IPS-18c (cell line): ENCODE data around the gene TSEN54.

Experiments used
- H3K4me3 ChIP-seq: 2 replicates; pipeline ENCODE4 v1.7.0; 2013; ENCODE audit warnings: low read depth, mild to moderate bottlenecking, low read length, moderate library complexity; ENCODE audit not compliant: insufficient read depth
- H3K9me3 ChIP-seq: one replicate; pipeline ENCODE4 v1.6.1; 2013; ENCODE audit warnings: mild to moderate bottlenecking, low read length, moderate library complexity; ENCODE audit not compliant: control insufficient read depth, insufficient read depth

Gene TSEN54

GRCh38 chr17:75547091-75547490 lies 30.8 kb downstream of the TSEN54 start:
- no peaks in the 10 kb centered on the region for H3K9me3 ChIP-seq
- H3K4me3 ChIP-seq: no peak overlapping the region

DNA sequence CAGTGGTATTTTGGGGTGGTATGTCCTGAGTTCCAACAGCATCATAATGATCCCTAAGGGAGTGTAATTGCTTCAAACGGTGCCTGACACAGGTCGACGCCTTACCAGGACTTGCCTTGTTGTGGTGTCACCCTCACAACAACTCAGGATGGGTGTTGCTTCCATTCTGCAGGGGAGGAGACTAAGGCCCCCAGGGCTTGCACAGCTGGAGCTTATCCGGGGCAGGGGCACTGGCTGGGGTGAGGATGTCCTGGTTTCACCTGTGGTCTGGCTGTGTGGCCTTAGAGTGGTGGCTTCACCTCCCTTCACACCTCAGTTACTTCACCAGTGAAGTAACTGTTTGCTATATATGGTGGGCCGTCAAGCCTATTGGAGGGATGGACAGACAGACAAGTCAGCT lies 32.5 kb downstream of the TSEN54 start:
- no peak overlapping the region for H3K4me3 ChIP-seq
- no peaks in the 10 kb centered on the region for H3K9me3 ChIP-seq

GRCh38 chr17:75549246-75550138 lies 33.2 kb downstream of the TSEN54 start:
- no peak overlapping the region; the same call in 1 of the 2 replicates for H3K4me3 ChIP-seq
- H3K9me3 ChIP-seq: no peaks in the 10 kb centered on the region

GRCh38 chr17:75550139-75550465 lies 33.8 kb downstream of the TSEN54 start:
- Histone ChIP-seq H3K4me3 (no peak overlapping the region; the same call in 1 of the 2 replicates), H3K9me3 (no peaks in the 10 kb centered on the region)

- Histone ChIP-seq H3K9me3 (peaks cover 2% of the 10 kb centered on the region), H3K4me3 (peak overlapping the region; percentile 20; the same call in 1 of the 2 replicates)
These were observed 34.9 kb downstream of the TSEN54 start for GRCh38 chr17:75551266-75551665.

DNA sequence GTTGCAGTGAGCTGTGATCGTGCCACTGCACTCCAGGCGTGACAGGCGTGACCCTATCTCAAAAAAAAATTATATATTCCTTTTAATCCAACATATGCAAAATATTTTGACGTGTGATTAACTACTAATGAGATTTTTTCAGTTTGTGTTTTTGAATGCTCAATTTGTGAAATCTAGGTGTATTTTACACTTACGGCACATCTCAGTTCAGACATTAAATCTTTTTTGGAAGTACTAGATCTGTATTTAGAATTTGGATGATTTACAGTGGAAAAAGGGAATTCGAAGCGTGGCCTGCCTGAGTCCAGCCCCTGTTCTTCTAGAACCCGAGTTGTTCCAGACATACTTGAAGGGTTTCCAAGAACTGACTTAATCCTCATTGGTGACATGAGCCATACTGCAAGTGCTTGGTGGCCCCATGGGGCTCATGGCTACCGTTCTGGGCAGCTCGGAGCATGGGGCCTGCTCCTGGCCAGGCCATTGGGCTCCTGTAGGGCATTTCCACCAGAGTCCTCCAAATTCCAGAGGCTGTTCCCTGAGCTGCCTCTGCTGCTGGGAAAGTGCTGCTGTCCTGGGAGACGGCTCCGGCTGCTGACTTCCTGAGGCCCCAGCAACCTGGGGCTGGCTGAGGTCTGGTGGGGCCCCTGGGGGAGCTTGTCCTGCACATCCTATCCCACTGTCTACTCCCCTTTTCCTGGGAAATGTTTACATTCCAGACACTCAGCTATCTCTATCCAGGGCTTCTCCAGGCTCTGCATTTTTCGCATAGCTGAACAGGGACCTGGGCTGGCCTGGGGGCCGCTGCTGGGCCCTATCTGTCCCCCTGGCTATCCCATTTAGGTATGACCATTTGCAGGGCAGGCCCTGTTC lies 36.3 kb downstream of the TSEN54 start:
- H3K4me3 ChIP-seq: no peak overlapping the region

DNA sequence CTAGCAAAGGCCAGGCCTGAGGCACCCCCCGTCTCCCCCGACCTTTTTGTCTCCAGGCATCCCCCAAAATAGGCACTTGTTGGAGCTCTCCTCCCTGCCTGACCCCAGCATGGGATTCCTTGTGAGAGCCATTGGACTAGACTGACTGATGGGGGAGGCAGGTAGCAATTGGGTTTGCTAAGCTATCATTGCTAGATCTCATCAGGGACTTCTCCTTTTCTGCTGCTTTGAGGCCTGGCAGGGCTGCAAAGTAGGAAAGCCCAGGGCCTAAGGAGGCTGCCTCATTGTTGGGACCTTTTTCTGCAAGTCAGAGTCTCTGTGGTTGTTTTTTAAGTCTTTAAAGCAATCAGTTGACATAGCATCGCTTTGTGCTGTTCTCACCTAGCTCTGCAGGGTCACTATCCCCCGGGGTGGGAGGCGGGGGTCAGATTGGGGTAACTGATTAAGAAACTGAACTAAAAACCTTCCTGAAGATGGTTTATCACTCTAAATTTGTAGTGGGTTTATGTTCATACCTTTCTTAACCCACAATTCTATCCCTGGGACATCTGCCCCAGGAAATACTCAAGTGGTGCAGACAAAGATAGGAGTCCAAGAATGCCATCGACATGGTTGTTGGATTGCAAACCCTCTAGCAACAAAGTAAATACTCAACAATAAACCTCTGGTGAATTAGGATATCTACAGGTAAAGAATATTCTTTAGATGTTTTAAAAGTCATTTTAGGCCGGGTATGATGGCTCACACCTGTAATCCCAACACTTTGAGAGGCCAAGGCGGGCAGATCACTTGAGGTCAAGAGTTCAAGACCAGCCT lies 37.2 kb downstream of the TSEN54 start:
- Histone ChIP-seq H3K4me3 (no peak overlapping the region), H3K9me3 (peaks cover 2% of the 10 kb centered on the region)

More for the DNA sequence above, 36.3 kb downstream of the TSEN54 start:
- peaks cover 2% of the 10 kb centered on the region for H3K9me3 ChIP-seq

DNA sequence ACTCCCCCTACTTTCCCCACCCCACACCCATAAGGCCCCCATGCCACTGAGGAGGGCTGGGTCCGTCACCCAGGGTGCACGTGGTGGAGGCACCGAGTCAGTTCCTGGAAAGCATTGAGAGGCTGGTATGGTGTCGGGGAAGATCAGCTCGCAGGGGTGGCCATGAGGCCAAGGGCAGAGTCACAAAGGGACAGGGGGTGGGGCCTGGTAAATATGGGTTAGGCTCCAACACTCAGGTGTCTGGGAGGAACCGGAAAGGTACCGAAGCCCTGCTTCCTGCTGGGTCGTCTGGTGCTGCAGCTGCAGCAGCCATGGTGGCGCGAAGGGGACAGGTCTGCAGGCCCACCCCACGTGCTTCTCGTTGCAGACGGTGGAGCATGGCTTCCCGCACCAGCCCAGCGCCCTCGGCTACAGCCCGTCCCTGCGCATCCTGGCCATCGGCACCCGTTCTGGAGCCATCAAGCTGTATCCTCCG lies 39.4 kb downstream of the TSEN54 start:
- peaks cover 2% of the 10 kb centered on the region for H3K9me3 ChIP-seq
- H3K4me3 ChIP-seq: no peak overlapping the region

DNA sequence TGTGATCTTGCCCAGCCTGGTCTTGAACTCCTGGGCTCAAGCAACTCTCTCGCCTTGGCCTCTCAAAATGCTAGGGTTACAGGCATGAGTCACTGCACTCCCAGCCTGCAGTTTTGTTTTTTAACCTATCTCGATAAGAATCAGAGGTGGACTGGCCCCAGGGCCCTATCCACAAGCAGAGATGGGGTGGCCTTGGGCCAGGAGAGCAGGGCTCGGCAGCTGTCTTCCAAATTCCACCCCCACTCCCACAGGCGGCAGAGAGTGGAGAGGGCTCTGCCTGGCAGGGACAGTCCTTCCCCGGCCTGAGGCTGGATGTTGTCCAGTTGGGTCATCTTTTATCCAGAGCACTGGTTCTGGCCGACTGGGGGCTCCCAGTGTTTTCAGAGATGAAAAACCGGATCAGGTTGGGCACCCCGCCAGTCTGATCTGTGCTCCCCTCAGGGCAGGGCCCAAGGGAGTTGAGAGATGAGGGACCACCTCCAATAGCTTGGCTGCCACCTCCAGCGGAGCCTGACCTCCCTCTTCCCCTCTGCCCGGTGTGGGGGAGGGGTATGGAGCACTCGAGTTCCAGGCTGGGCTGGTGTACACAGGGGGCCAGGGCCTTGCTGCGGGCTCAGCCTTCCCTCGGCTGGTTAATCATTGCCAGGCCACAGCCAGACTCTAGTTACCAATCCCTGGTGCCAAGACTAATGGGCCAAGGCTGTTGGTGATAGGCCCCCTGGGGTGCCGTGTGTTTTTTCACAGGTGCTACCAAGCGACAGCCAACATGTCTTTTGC lies 40.9 kb downstream of the TSEN54 start:
- no peak overlapping the region for H3K4me3 ChIP-seq
- H3K9me3 ChIP-seq: peaks cover 2% of the 10 kb centered on the region

GRCh38 chr17:75557852-75558665 lies 41.7 kb downstream of the TSEN54 start:
- Histone ChIP-seq H3K4me3 (no peak overlapping the region), H3K9me3 (peaks cover 2% of the 10 kb centered on the region)

DNA sequence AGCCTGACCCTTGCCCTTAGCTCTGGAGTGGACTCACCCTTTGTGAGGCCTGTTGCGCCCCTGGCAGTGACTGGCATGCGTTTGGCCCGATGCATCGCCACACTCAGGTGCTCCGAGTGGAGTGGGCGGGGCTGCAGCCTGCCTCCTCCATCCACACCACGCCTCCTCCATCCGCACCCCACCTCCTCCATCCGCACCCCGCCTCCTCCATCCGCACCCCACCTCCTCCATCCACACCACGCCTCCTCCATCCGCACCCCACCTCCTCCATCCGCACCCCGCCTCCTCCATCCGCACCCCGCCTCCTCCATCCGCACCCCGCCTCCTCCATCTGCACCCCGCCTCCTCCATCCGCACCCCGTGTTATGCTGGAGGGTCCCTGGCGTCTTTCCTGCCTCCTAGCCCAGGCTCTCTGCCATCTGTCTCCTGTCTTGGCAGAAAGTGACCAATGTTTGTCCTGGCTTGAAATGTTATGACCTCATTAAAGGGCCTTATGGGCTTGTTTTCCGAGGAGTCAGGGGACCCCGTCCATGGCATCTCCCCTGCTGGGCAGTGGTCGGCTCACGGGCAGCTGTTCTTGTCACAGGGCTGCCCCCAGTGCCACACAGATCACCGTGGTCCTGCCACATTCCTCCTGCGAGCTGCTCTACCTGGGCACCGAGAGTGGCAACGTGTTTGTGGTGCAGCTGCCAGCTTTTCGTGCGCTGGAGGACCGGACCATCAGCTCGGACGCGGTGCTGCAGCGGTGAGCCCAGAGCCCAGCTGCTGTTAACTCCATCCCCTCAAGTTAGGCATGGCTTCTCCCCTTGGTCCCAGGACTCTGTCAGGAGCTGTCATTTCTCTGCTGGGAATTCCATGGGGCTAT lies 42.6 kb downstream of the TSEN54 start:
- H3K4me3 ChIP-seq: no peak overlapping the region
- H3K9me3 ChIP-seq: peaks cover 2% of the 10 kb centered on the region

DNA sequence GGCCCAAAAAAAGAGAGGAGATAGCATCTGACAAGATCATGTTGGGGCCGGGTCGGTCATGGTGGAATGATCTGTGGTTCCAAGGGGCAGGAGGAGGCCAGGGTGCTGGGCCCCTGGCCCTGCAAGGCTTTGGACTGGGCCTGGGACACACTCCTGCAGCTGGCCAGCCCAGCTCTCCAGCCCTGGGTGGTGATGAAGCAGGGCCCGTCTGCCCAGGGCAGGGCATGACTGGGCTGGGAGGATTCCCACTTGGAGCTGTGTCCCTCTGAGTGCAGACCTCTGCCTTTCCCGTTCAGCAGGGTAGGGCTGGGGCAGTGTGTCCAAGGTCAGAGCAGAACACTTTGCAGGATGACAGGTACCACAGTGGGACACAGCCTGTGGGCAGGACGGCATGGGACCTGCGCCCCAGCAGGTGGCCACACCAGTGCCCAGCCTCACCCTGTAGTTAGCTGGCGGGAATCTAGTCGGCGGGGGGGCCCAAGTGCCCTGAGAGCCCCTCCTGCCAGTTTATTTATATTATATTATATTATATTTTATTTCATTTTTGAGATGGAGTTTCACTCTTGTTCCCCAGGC lies 43.7 kb downstream of the TSEN54 start:
- no peak overlapping the region for H3K4me3 ChIP-seq
- peaks cover 2% of the 10 kb centered on the region for H3K9me3 ChIP-seq

DNA sequence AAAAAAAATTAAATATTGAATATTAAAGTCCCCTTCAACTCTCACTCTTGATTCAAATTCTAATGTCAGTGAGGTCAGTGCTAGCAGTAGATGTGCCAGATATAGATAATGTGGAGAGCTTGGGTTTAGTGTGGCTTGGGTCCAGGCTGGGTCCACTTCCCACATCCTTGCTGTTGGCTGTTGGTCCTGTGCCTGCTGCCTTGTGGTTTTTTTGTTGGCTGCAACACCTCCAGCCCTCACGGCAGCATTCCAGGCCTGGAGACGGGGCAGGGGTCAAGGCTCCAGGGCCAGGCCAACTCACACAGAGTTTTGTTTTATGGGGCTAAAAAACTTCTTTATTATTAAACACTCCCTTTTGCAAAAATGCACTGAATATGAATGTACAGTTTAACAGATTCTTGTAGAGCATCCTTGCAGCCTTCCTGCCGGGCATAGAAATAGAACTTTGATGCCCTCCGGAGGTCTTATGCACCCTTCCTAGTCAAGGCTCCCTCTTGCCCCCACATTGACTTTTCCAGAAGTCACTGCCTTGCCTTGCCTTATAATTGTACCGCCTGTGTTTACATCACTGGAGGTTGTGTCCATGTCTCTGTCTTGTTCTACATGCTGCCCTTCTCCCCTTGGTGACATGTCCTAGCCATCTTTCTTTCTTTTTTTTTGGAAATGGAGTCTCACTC lies 45.7 kb downstream of the TSEN54 start:
- H3K4me3 ChIP-seq: no peak overlapping the region
- H3K9me3 ChIP-seq: no peaks in the 10 kb centered on the region

GRCh38 chr17:75563063-75563758 lies 46.9 kb downstream of the TSEN54 start:
- no peak overlapping the region for H3K4me3 ChIP-seq
- H3K9me3 ChIP-seq: no peaks in the 10 kb centered on the region
